GM19240 (cell line): Measurements from ENCODE around the gene DNAI7.

Source experiments
- DNase-seq: peaks from one replicate; pipeline ENCODE4 v3.0.0; 2011; ENCODE audit warnings: low spot score; ENCODE audit not compliant: insufficient read length

The DNAI7 gene, protein sequence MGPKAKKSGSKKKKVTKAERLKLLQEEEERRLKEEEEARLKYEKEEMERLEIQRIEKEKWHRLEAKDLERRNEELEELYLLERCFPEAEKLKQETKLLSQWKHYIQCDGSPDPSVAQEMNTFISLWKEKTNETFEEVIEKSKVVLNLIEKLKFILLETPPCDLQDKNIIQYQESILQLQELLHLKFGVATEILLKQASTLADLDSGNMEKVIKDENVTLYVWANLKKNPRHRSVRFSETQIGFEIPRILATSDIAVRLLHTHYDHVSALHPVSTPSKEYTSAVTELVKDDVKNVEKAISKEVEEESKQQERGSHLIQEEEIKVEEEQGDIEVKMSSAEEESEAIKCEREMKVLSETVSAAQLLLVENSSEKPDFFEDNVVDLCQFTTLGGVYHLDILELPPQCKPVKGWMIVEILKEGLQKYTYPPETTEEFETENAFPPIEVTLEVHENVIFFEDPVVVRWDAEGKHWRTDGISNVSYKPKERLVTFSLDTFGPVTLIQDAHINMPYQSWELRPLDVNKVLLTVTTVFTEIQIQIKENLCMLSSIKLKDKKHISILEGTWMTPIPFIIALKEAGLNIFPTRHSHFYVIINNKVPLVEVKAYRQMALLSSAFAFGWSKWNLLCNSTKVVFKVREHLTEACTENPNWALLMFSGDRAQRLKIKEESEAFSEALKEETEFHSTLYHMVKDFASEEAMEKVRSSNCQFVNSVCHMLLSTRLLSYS

GRCh38 chr12:25195056-25195971 is at the start of gene DNAI7, which contains the start of gene ETFRF1:
TSS of gene DNAI7 (minus strand) at chr12:25195160. CDS start at chr12:25195078, 82 bp downstream.
TSS of gene ETFRF1 (plus strand) at chr12:25195237. CDS start at chr12:25203957, 8,720 bp downstream.
- peak; percentile 56 for DNase-seq

- no peak for DNase-seq
Observed at GRCh38 chr12:25243680-25243990, 48.7 kb upstream of the DNAI7 start.

DNA sequence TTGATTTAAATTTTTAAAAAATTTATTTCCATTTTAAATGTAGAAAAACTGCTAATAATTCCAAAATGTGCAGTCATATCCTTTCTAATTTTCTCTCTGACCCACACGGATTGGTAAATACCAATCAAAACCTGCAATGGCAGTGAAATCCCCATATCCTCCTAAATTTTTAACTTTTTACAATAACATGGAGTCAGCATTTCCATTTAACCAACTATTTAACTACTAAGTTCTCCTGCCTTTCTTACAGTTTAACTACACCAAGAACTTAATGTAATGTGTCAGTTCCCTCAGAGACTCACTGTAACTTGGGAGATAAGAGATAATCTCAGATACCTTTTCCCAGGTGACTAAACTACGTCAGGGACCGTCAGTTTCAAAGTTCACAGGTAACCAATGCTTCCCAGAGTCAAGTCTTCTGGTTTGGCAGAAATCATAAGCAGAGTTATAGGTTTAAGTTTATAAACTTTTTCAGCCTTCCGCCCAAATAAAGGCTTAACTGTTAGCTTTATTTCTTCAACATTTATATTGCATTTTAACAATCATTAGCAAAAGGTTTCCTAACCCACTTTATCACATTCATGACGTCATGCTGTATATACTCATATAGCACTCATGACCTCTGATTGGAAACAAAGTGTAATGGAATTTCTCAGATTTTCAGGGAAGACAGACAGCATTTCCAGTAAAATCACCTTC is 48.2 kb upstream of the DNAI7 start:
- no peak for DNase-seq

DNA sequence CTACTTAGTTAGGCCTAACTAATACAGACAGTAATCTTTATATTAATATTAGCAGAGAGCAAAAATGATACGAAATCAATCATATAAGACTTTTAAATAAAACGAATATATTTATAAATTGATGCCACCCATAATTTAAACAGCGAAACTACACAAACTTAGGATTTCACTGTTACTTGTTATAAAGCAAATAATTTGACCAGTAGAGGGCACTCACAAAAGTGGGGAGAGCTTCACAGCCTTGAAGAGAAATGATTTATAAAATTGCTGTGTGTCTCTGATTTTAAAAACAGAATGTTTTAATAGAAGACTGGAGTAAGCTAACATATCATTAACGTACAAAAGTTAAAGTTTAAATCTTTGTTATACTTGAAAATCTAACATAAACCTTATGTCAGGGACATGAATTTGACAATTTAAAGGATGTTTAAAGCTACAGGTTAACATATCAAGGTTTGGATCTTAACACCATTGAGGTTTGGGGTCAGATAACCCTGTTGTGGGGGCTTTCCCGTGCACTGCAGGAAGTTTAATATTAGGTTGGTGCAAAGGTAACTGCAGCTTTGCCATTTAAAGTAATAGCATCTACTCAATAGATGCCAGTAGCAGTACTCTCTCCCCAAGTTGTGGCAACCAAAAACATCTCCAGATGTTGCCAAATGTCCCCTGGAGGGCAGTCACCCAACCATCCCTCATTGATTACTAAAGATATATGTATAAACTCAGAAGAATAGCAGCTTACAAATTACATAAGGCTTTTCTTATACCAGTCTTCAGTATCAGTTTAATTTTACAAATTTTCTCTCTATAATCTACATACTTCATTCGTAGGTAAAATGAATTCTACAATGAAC is 46.4 kb upstream of the DNAI7 start:
- DNase-seq: no peak

DNA sequence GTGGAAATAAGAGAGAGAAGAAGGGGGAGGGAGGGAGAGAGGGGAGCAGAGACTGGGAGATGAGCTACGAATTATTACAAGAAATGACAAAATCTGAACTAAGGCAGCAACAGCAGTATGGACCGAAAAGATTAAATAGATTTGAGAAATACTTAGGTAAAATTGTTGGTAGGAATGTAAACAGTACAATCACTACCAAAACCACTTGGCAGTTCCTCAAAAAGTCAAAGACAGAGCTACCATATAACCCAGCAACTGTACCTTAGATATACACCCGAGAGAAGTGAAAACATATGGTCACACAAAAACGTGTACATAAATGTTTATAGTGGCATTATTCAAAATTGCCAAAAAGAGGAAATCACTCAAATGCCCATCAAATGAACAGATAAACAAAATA is 41.7 kb upstream of the DNAI7 start:
- DNase-seq: no peak

GRCh38 chr12:25236190-25236589 is 41.2 kb upstream of the DNAI7 start:
- DNase-seq: no peak

- DNase-seq: no peak
Observed at GRCh38 chr12:25213338-25213737, 18.4 kb upstream of the DNAI7 start.

- DNase-seq: no peak
Observed at GRCh38 chr12:25208554-25208953, 13.6 kb upstream of the DNAI7 start.

- DNase-seq: no peak
Observed at GRCh38 chr12:25207846-25208245, 12.9 kb upstream of the DNAI7 start.

DNA sequence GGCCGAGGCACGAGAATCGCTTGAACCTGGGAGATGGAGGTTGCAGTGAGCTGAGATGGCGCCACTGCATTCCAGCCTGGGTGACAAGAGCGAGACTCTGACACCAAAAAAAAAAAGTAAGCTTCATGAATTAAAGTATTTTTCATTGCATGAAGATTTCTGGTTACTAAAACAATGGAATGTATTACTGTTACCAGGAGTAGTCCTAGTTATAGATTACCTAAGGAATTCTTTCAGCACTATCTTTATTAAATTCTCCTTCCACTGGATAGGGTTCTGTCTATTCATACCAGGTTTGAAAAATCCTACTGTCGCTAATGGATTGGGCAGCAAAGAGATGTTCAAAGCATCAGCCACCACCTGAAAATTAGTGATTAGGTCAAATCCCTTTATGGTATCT is 12.5 kb upstream of the DNAI7 start:
- DNase-seq: no peak

DNA sequence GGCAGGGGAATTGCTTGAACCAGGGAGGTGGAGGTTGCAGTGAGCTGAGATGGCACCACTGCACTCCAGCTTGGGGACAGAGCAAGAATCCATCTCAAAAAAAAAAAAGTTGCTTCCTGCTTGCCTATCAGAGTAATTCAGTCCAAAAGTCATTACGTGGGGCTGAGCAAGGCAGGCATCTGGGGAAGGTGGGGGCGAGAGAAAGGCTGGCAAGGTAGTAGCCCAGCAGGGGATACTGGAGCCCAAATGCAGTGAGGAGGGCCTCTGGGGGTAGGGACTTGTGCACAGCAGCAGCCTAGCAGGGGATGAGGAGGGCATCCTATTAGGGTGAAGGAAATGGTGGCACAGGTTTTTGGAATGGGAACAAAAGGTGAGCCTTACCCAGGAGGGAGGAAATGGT is 7.2 kb upstream of the DNAI7 start:
- DNase-seq: no peak

- no peak for DNase-seq
Observed at GRCh38 chr12:25200703-25201102, 5.7 kb upstream of the DNAI7 start.

DNA sequence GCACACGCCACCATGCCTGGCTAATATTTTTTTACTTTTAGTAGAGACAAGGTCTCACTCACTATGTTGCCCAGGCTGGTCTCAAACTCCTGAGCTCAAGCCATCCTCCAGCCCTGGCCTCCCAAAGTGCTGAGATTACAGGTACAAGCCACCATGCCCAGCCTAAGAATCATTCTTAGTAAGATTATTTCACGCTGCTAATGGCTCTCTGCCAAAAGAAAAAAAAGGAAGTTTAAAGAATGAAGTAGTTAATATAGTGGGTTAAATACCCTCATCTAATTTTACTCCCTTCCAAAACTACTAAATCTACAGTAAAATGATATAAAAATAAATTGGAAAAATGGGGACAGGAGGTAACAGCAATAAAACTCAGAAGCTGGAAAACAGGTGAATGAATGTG is 2.6 kb upstream of the DNAI7 start:
- DNase-seq: no peak

DNA sequence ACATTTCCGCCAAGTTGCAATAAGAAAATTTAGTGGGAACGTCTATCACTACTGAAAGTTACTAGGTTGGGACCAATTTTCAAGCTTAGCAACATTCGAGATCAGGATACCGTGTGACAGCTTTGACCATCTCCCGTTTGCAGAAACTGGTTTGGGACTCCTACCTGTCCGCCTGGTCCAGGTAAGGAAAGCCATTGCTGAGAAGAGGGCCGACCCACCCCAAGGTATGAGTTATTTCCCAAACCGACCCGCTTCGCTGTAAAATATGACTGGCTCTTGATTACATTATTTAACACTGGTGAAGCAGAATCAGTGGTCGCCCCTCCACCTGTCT is 271 bp downstream of the DNAI7 start:
- DNase-seq: no peak

- DNase-seq: no peak
Observed at GRCh38 chr12:25194214-25194613, 746 bp downstream of the DNAI7 start.

DNA sequence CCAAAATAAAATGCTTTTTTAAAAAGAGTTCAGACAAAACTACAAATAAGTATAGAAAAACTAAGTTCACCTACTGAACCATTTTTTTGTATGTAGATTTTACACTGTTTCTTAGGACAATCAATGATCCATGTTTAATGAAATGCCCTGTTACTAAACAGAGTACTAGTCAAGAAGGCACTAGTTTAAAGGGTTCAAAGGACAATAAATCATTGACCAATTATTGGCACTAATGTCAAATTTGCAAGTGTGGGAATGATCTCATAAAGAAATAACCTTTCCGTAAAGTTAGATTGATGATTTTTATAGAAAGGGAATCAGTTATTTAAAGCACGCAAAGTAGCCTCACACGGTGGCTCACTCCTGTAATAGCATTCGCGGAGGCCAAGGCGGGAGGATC is 4.2 kb downstream of the DNAI7 start:
- no peak for DNase-seq

GRCh38 chr12:25189656-25190055 is 5.3 kb downstream of the DNAI7 start:
- no peak for DNase-seq

- DNase-seq: no peak
Observed at GRCh38 chr12:25187781-25188180, 7.2 kb downstream of the DNAI7 start.

- no peak for DNase-seq
Observed at GRCh38 chr12:25186788-25187402, 8.1 kb downstream of the DNAI7 start.
